ENCODE results near the gene PARD3B.

- TF ChIP-seq CTCF (conservative IDR thresholded peaks at IDR 0.05), result no peak
- TF ChIP-seq EZH2 (IDR thresholded peaks at IDR 0.05; ENCODE audit: low read depth), result no peak
Measured at GRCh38 chr2:204650611-204651010, 105.3 kb downstream of the PARD3B start.

All from PC-9 (cell line).